Testis (tissue), 3 donors: ENCODE measurements around the gene RIIAD1. TPM values are rescaled to one million over a fixed set of nuclear protein-coding genes. Genes with fewer than 3 reads are reported as not detected.

ENCODE experiments used
- DNase-seq: peaks from one replicate; pipeline ENCODE4 v3.0.0-alpha.2; 2019
- H3K27ac ChIP-seq, 2 donors: fragments of 200-600 bp; sonication (generic); one replicate each; pipeline ENCODE4 v1.5.1; 2019
- H3K27me3 ChIP-seq: fragments of 200-600 bp; sonication (generic); one replicate; pipeline ENCODE4 v1.5.1; 2019
- H3K36me3 ChIP-seq: fragments of 200-600 bp; sonication (generic); one replicate; pipeline ENCODE4 v1.5.1; 2017; ENCODE audit warnings: low read depth; ENCODE audit errors: missing control alignments
- H3K4me1 ChIP-seq: fragments of 200-600 bp; sonication (generic); one replicate; pipeline ENCODE4 v1.5.1; 2019
- H3K4me3 ChIP-seq, 2 donors: fragments of 200-600 bp; sonication (generic); one replicate each; pipeline ENCODE4 v1.5.1; 2017 to 2019
- H3K9me3 ChIP-seq: fragments of 200-600 bp; sonication (generic); one replicate; pipeline ENCODE4 v1.5.1; 2017
- POLR2A ChIP-seq: fragments of 450-650 bp; IDR thresholded peaks from one replicate; pipeline ENCODE4 v1.6.1; 2017; ENCODE audit warnings: antibody characterized with exemption, mild to moderate bottlenecking, moderate library complexity
- WGBS, 2 donors: methylation state at CpG; one replicate each; pipeline ENCODE4 v1.1.5; 2018; 5-methylcytosine and 5-hydroxymethylcytosine counted together
- intact Hi-C: fragments of 100-400 bp; cut with DNase I; formaldehyde crosslinking; loops from one replicate; pipeline ENCODE4 v1.15.1; 2023; ENCODE audit warnings: low total_unique reads
- polyA plus RNA-seq: library from polyadenylated mRNA; stranded (reverse); fragments of 350-450 nt; fragmentation: Illumina TruSeq; extraction: RNeasy Lipid Tissue Mini Kit (QIAGEN cat#74804); gene quantifications from one replicate; pipeline ENCODE4 v1.2.3, GENCODE V29; 2014; ENCODE audit warnings: low read depth, low replicate concordance; ENCODE audit not compliant: insufficient read depth
- total RNA-seq, 2 donors: library from RNA; depleted of rRNA; stranded (reverse); fragments of >200 nt; gene quantifications; one replicate each; pipeline ENCODE4 v1.2.3, GENCODE V29; 2016
- TF ChIP-seq, protein P1 (sequence below), 3 experiments: fragments of 450-650 bp in 2 of 3; fragments of 200-600 bp in 1 of 3; sonication (generic) in 1 of 3; IDR thresholded peaks; one replicate each; pipeline ENCODE4 v1.5.1; 2016 to 2019; ENCODE audit warnings: antibody characterized with exemption in 3 of 3, mild to moderate bottlenecking in 2 of 3, moderate library complexity in 1 of 3

Gene RIIAD1
- total and polyA plus RNA-seq, 3 donors from 2014 or later = 6.4 to 30.2 (median 20.5) TPM

DNA sequence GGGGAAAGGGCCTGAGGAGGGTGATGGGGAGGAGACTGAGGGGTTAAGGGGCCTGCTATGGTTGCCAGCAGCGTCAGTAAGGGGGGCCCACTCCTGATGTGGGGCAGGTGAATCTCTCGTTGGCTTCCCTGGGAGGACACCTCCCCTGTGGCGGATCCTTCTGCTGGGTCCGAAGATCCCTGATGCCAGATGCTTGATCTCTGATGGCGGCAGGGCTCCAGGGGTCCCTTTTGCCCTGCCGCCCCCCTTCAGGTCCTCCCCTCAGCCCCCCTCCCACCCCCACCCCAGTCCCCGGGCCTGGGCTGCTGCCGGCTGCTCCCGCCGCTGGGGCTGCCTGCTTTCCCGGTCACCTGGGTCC is 4.9 kb upstream of the RIIAD1 start:
- no peak for DNase-seq
- H3K36me3 ChIP-seq = no peaks in the 10 kb centered on the region
- 8 to 11% methylated on average over 9 to 11 of the region's 11 CpGs for WGBS, 2 donors
- peaks cover 21% of the 10 kb centered on the region for H3K4me1 ChIP-seq
- no peak overlapping the region for H3K27ac ChIP-seq
- no peaks in the 10 kb centered on the region for H3K9me3 ChIP-seq
- H3K27me3 ChIP-seq = no peaks in the 10 kb centered on the region
- intact Hi-C loops = no loop called here
- TF ChIP-seq POLR2A = no peak
- TF ChIP-seq, protein P1, sequence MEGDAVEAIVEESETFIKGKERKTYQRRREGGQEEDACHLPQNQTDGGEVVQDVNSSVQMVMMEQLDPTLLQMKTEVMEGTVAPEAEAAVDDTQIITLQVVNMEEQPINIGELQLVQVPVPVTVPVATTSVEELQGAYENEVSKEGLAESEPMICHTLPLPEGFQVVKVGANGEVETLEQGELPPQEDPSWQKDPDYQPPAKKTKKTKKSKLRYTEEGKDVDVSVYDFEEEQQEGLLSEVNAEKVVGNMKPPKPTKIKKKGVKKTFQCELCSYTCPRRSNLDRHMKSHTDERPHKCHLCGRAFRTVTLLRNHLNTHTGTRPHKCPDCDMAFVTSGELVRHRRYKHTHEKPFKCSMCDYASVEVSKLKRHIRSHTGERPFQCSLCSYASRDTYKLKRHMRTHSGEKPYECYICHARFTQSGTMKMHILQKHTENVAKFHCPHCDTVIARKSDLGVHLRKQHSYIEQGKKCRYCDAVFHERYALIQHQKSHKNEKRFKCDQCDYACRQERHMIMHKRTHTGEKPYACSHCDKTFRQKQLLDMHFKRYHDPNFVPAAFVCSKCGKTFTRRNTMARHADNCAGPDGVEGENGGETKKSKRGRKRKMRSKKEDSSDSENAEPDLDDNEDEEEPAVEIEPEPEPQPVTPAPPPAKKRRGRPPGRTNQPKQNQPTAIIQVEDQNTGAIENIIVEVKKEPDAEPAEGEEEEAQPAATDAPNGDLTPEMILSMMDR (IDR thresholded peaks at IDR 0.05) = no peak
- H3K4me3 ChIP-seq = no peak overlapping the region

DNA sequence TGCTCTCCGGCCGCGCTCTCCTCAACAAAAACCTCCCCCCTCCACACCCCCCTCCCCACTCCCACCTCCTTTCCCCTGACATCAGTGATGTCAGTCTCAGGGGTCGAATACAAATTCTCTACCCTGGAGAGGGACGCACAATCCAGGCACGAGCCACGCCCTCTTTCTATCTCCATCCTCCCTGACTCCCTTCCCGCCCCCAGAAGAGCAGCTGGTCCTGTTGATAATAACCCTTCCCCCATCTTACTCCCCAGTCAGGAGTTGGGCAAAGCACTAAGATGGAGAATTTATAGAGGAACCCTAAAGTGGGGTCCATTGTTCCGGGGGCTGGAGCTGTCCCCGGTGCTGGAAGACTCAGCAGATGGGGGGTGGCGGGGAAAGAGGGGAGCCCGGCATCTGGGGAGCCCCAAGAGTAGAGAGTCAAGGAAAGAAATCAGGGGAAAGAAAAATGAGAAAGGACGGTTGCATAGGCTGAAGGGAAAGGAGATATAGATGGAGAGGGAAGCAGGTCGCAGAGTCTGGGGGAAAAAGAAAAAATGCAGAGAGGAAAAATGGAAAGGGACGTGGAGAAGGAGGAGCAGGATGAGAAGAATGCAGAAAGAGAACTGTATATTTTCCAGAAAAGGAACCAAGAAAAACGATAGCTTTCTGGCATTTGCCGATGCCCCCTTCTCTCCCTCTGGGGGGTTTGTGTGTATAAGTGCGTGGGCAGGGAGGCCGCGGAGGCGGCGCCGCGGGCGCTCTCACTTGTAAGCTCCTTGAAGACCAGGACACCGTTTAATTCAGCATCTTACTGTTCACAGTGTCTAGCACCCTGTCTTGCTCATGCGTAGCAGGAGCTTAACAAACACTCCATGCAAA is 4.3 kb upstream of the RIIAD1 start, which contains the start of gene CELF3:
Gene CELF3 (minus strand): TSS at position 33 of the 861 bp plus-strand sequence. CDS start 783 bp downstream, outside the sequence.
- peaks cover 25% of the 10 kb centered on the region for H3K4me1 ChIP-seq
- peak; percentile 50 for DNase-seq
- 2% methylated on average over 27 of the region's 27 CpGs for WGBS, 2 donors
- H3K27ac ChIP-seq = no peak within 1 kb of the TSS
- H3K9me3 ChIP-seq = no peaks in the 10 kb centered on the region
- no peak for TF ChIP-seq POLR2A
- TF ChIP-seq, protein P1 (IDR thresholded peaks at IDR 0.05) = no peak
- H3K36me3 ChIP-seq = no peaks in the 10 kb centered on the region
- intact Hi-C loops = no loop called here
- peak within 1 kb of the TSS in 1 of 2 donors; percentile 3 for H3K4me3 ChIP-seq
- H3K27me3 ChIP-seq = no peaks in the 10 kb centered on the region

DNA sequence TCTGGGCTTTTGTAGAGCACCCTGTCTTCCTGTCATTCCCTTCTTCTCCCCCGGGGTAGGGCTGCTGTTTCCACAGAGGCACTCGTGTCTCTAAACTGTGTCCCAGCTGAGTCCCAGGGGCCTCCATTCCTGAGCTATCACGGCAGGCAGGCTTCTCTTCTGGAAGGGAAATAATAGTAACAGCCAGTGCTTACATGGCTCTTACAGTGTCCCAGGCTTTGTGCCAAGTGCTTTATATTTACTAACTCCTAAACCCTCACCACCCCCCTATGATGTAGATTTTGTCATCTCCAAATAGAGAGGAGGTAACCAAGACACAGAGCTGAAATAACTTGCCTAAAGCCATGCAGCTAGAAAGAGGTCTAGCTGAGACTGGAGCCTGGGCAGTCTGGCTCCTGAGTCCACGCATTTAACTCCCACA is 3.3 kb upstream of the RIIAD1 start:
- 18 to 28% methylated on average over 2 to 4 of the region's 4 CpGs for WGBS, 2 donors
- intact Hi-C loops = no loop called here
- TF ChIP-seq, protein P1 (IDR thresholded peaks at IDR 0.05) = no peak
- no peak for TF ChIP-seq POLR2A
- Histone ChIP-seq H3K27ac (no peak overlapping the region), H3K4me3 (no peak overlapping the region), H3K4me1 (peaks cover 25% of the 10 kb centered on the region), H3K27me3 (no peaks in the 10 kb centered on the region), H3K9me3 (no peaks in the 10 kb centered on the region), H3K36me3 (no peaks in the 10 kb centered on the region)
- no peak for DNase-seq

GRCh38 chr1:151718666-151719065 is 2.7 kb upstream of the RIIAD1 start:
- intact Hi-C loops = no loop called here

More at GRCh38 chr1:151718666-151719065, 2.7 kb upstream of the RIIAD1 start:
- Histone ChIP-seq H3K9me3 (no peaks in the 10 kb centered on the region), H3K27me3 (no peaks in the 10 kb centered on the region), H3K4me3 (no peak overlapping the region), H3K36me3 (no peaks in the 10 kb centered on the region), H3K27ac (no peak overlapping the region), H3K4me1 (peaks cover 25% of the 10 kb centered on the region)
- no peak for DNase-seq
- TF ChIP-seq, protein P1 (IDR thresholded peaks at IDR 0.05) = no peak
- TF ChIP-seq POLR2A = no peak
- WGBS, 2 donors = 70 to 89% methylated on average over 4 of the region's 4 CpGs
